Right lobe of liver (tissue), 4 donors: ENCODE results near the gene SLC1A2.

Experiments
- CTCF ChIP-seq, 4 donors: fragments of 200-600 bp in 3 of 4; fragments of 450-650 bp in 1 of 4; IDR thresholded peaks; one replicate each; pipeline versions ENCODE4 v1.5.1 to v1.8.0; 2016 to 2022; ENCODE audit warnings: antibody characterized with exemption in 4 of 4, mild to moderate bottlenecking in 2 of 4
- POLR2A ChIP-seq: fragments of 450-650 bp; IDR thresholded peaks from one replicate; pipeline ENCODE4 v1.6.1; 2017; ENCODE audit warnings: antibody characterized with exemption, mild to moderate bottlenecking
- donor health status: DM: no; HTN: no; CAD: no.
- donor health status: DM: no; HTN: no; CAD: no.
- donor health status: DM: no; HTN: yes; CAD: no.

- TF ChIP-seq CTCF (IDR thresholded peaks at IDR 0.05) (no peak), POLR2A (no peak)
These were observed 130.4 kb downstream of the SLC1A2 start for GRCh38 chr11:35288817-35289541.
